Measurements from ENCODE around the gene TNFAIP8. TPM values are rescaled to one million over a fixed set of nuclear protein-coding genes. Genes with fewer than 3 reads are reported as not detected.

The TNFAIP8 gene
- total and polyA plus RNA-seq, 4 experiments from 2014 or later: 167 to 423 (median 226) TPM

- Histone ChIP-seq H3K9me3 (ENCODE audit: control insufficient read depth in 1 of 2, low read length in 2 of 2) (no peaks in the 10 kb centered on the region), H3K4me1 (ENCODE audit: insufficient read depth, low read length) (peaks cover 72% of the 10 kb centered on the region), H3K4me3 (ENCODE audit: low read length in 2 of 2) (no peak overlapping the region), H3K36me3 (ENCODE audit: insufficient read depth, low read length) (no peaks in the 10 kb centered on the region), H3K27me3 (ENCODE audit: insufficient read depth, low read length) (no peaks in the 10 kb centered on the region), H3K27ac (ENCODE audit: low read depth, low read length) (no peak overlapping the region)
- Mint-ChIP-seq H3K36me3 (peaks cover 28 to 29% of the 10 kb centered on the region in 2 donors), H3K27ac (peak overlapping the region in 3 of 7 donors; percentile 36 to 64 (median 41)), H3K27me3 (no peaks in the 10 kb centered on the region), H3K4me1 (peaks cover 48 to 77% (median 61%) of the 10 kb centered on the region in 4 donors), H3K9me3 (no peaks in the 10 kb centered on the region), H3K4me3 (no peak overlapping the region)
- intact Hi-C loops (cut with micrococcal nuclease): no loop called here
- POLR2A ChIA-PET (ENCODE audit: partially characterized antibody): interaction anchor here (23.0 kb wide), 1 partner anchor 38 kb away, joined by 727 read pairs; no protein-coding TSS in a partner anchor
- CTCF ChIA-PET (ENCODE audit: partially characterized antibody): interaction anchor here (2.6 kb wide), 1 partner anchor 59 kb away, joined by 9 read pairs; no protein-coding TSS in a partner anchor
- no peak for DNase-seq
These were observed 19.1 kb downstream of the TNFAIP8 start for GRCh38 chr5:119374901-119375300.

GRCh38 chr5:119377066-119377465 is 21.2 kb downstream of the TNFAIP8 start:
- H3K4me3 ChIP-seq (ENCODE audit: low read length in 2 of 2): no peak overlapping the region
- POLR2A ChIA-PET (ENCODE audit: partially characterized antibody): interaction anchor here (0.8 to 1.6 kb wide), 4 partner anchors 22 to 43 kb away, joined by 3 to 8 read pairs (median 3); no protein-coding TSS in a partner anchor
- no peaks in the 10 kb centered on the region for H3K9me3 ChIP-seq (ENCODE audit: control insufficient read depth in 1 of 2, low read length in 2 of 2)
- Mint-ChIP-seq H3K4me1 (peaks cover 46 to 71% (median 58%) of the 10 kb centered on the region in 4 donors), H3K36me3 (peaks cover 22 to 32% of the 10 kb centered on the region in 2 donors), H3K9me3 (no peaks in the 10 kb centered on the region), H3K27me3 (no peaks in the 10 kb centered on the region), H3K4me3 (peak overlapping the region in 1 of 8 donors; percentile 6), H3K27ac (peak overlapping the region in 3 of 7 donors; percentile 22 to 49 (median 30))
- no peak overlapping the region for H3K27ac ChIP-seq (ENCODE audit: low read depth, low read length)
- CTCF ChIA-PET (ENCODE audit: partially characterized antibody): interaction anchor here (0.9 to 1.5 kb wide), 2 partner anchors 14 to 62 kb away, joined by 4 to 5 read pairs; no protein-coding TSS in a partner anchor
- peaks cover 75% of the 10 kb centered on the region for H3K4me1 ChIP-seq (ENCODE audit: insufficient read depth, low read length)
- intact Hi-C loops (cut with micrococcal nuclease): no loop called here
- H3K27me3 ChIP-seq (ENCODE audit: insufficient read depth, low read length): no peaks in the 10 kb centered on the region
- no peak for DNase-seq
- no peaks in the 10 kb centered on the region for H3K36me3 ChIP-seq (ENCODE audit: insufficient read depth, low read length)

- DNase-seq: no peak
- Mint-ChIP-seq H3K27me3 (no peaks in the 10 kb centered on the region), H3K4me1 (peaks cover 50 to 79% (median 64%) of the 10 kb centered on the region in 4 donors), H3K4me3 (peak overlapping the region in 2 of 8 donors; percentile 50 to 59), H3K36me3 (peaks cover 17 to 33% of the 10 kb centered on the region in 2 donors), H3K9me3 (no peaks in the 10 kb centered on the region), H3K27ac (peak overlapping the region in 6 of 7 donors; percentile 6 to 82 (median 62))
- peak overlapping the region; percentile 4 for H3K27ac ChIP-seq (ENCODE audit: low read depth, low read length)
- H3K9me3 ChIP-seq (ENCODE audit: control insufficient read depth in 1 of 2, low read length in 2 of 2): no peaks in the 10 kb centered on the region
- ChIA-PET POLR2A (ENCODE audit: partially characterized antibody) (interaction anchor here (1.0 to 1.6 kb wide), 8 partner anchors 15 to 40 kb away, joined by 3 to 8 read pairs (median 3); partner anchors contain the start of gene TNFAIP8), CTCF (ENCODE audit: partially characterized antibody) (interaction anchor here (0.9 to 1.9 kb wide), 5 partner anchors 8 to 63 kb away, joined by 4 to 6 read pairs (median 5); no protein-coding TSS in a partner anchor)
- H3K27me3 ChIP-seq (ENCODE audit: insufficient read depth, low read length): no peaks in the 10 kb centered on the region
- H3K4me1 ChIP-seq (ENCODE audit: insufficient read depth, low read length): peaks cover 83% of the 10 kb centered on the region
- intact Hi-C loops (cut with micrococcal nuclease): no loop called here
- H3K36me3 ChIP-seq (ENCODE audit: insufficient read depth, low read length): no peaks in the 10 kb centered on the region
- H3K4me3 ChIP-seq (ENCODE audit: low read length in 2 of 2): no peak overlapping the region
These were observed 22.4 kb downstream of the TNFAIP8 start for GRCh38 chr5:119378075-119378700.

- peak overlapping the region in 4 of 8 donors; percentile 1 to 51 (median 12) for H3K4me3 Mint-ChIP-seq
These were observed 23.3 kb downstream of the TNFAIP8 start for GRCh38 chr5:119379096-119379495.

GRCh38 chr5:119379942-119380547 is 24.2 kb downstream of the TNFAIP8 start:
- H3K27ac Mint-ChIP-seq: peak overlapping the region; percentile 9 to 68 (median 30)
- H3K9me3 Mint-ChIP-seq: no peaks in the 10 kb centered on the region
- no peaks in the 10 kb centered on the region for H3K27me3 ChIP-seq (ENCODE audit: insufficient read depth, low read length)
- H3K27ac ChIP-seq (ENCODE audit: low read depth, low read length): no peak overlapping the region
- H3K4me3 Mint-ChIP-seq: peak overlapping the region in 3 of 8 donors; percentile 29 to 41 (median 40)
- ChIA-PET POLR2A (ENCODE audit: partially characterized antibody) (interaction anchor here (0.5 to 1.9 kb wide), 8 partner anchors 8 to 309 kb away, joined by 3 to 6 read pairs (median 4); partner anchors contain the start of gene DMXL1), CTCF (ENCODE audit: partially characterized antibody) (interaction anchor here (0.8 to 3.1 kb wide), 9 partner anchors 11 to 65 kb away, joined by 3 to 7 read pairs (median 5); no protein-coding TSS in a partner anchor)
- H3K4me1 ChIP-seq (ENCODE audit: insufficient read depth, low read length): peaks cover 84% of the 10 kb centered on the region
- no peaks in the 10 kb centered on the region for H3K36me3 ChIP-seq (ENCODE audit: insufficient read depth, low read length)
- DNase-seq: no peak
- H3K4me3 ChIP-seq (ENCODE audit: low read length in 2 of 2): no peak overlapping the region
- peaks cover 8 to 27% of the 10 kb centered on the region in 2 donors for H3K36me3 Mint-ChIP-seq
- H3K9me3 ChIP-seq (ENCODE audit: control insufficient read depth in 1 of 2, low read length in 2 of 2): no peaks in the 10 kb centered on the region
- intact Hi-C loops (cut with micrococcal nuclease): no loop called here
- H3K27me3 Mint-ChIP-seq: no peaks in the 10 kb centered on the region
- peaks cover 59 to 83% (median 69%) of the 10 kb centered on the region in 4 donors for H3K4me1 Mint-ChIP-seq

More at GRCh38 chr5:119379096-119379495, 23.3 kb downstream of the TNFAIP8 start:
- Histone ChIP-seq H3K27me3 (ENCODE audit: insufficient read depth, low read length) (no peaks in the 10 kb centered on the region), H3K9me3 (ENCODE audit: control insufficient read depth in 1 of 2, low read length in 2 of 2) (no peaks in the 10 kb centered on the region), H3K4me1 (ENCODE audit: insufficient read depth, low read length) (peaks cover 84% of the 10 kb centered on the region), H3K4me3 (ENCODE audit: low read length in 2 of 2) (no peak overlapping the region), H3K27ac (ENCODE audit: low read depth, low read length) (no peak overlapping the region), H3K36me3 (ENCODE audit: insufficient read depth, low read length) (no peaks in the 10 kb centered on the region)
- Mint-ChIP-seq H3K36me3 (peaks cover 13 to 30% of the 10 kb centered on the region in 2 donors), H3K27ac (peak overlapping the region; percentile 30 to 82 (median 53)), H3K4me1 (peaks cover 53 to 82% (median 67%) of the 10 kb centered on the region in 4 donors), H3K9me3 (no peaks in the 10 kb centered on the region), H3K27me3 (no peaks in the 10 kb centered on the region)
- DNase-seq: no peak
- intact Hi-C loops (cut with micrococcal nuclease): no loop called here
- ChIA-PET POLR2A (ENCODE audit: partially characterized antibody) (interaction anchor here (0.7 to 1.4 kb wide), 9 partner anchors 9 to 308 kb away, joined by 3 to 6 read pairs (median 3); partner anchors contain the start of genes DMXL1 and TNFAIP8), CTCF (ENCODE audit: partially characterized antibody) (interaction anchor here (0.8 to 3.1 kb wide), 6 partner anchors 9 to 64 kb away, joined by 4 to 7 read pairs (median 6); no protein-coding TSS in a partner anchor)

- Mint-ChIP-seq H3K9me3 (no peaks in the 10 kb centered on the region), H3K27ac (peak overlapping the region in 5 of 7 donors; percentile 12 to 83 (median 69)), H3K27me3 (no peaks in the 10 kb centered on the region), H3K4me1 (peaks cover 67 to 93% (median 78%) of the 10 kb centered on the region in 4 donors), H3K36me3 (peaks cover 5 to 24% of the 10 kb centered on the region in 2 donors), H3K4me3 (peak overlapping the region in 3 of 8 donors; percentile 20 to 58 (median 32))
- no peak for DNase-seq
- Histone ChIP-seq H3K4me1 (ENCODE audit: insufficient read depth, low read length) (peaks cover 95% of the 10 kb centered on the region), H3K4me3 (ENCODE audit: low read length in 2 of 2) (no peak overlapping the region), H3K36me3 (ENCODE audit: insufficient read depth, low read length) (no peaks in the 10 kb centered on the region), H3K27ac (ENCODE audit: low read depth, low read length) (no peak overlapping the region), H3K27me3 (ENCODE audit: insufficient read depth, low read length) (no peaks in the 10 kb centered on the region), H3K9me3 (ENCODE audit: control insufficient read depth in 1 of 2, low read length in 2 of 2) (no peaks in the 10 kb centered on the region)
- CTCF ChIA-PET (ENCODE audit: partially characterized antibody): interaction anchor here (1.0 to 3.1 kb wide), 2 partner anchors 8 to 67 kb away, joined by 3 to 7 read pairs; no protein-coding TSS in a partner anchor
- POLR2A ChIA-PET (ENCODE audit: partially characterized antibody): interaction anchor here (0.8 to 1.9 kb wide), 2 partner anchors 49 to 66 kb away, joined by 3 to 6 read pairs; no protein-coding TSS in a partner anchor
- intact Hi-C loops (cut with micrococcal nuclease): loop anchor here (2.0 kb wide), 2 partner anchors 13 to 15 kb away; no protein-coding TSS in a partner anchor
These were observed 26.4 kb downstream of the TNFAIP8 start for GRCh38 chr5:119382169-119382568.
